Transverse colon (tissue), 3 donors: ENCODE measurements around the gene DYNC1LI2.

ENCODE experiments used
- CTCF ChIP-seq, 5 experiments: fragments of 200-600 bp in 3 of 5; fragments of 450-650 bp in 2 of 5; sonication (generic) in 3 of 5; IDR thresholded peaks; 1 replicate in 2 of 5; 2 replicates in 3 of 5; pipeline ENCODE4 v1.5.1; 2016 to 2017; ENCODE audit warnings: antibody characterized with exemption in 5 of 5, inconsistent platforms in 3 of 5, mild to moderate bottlenecking in 2 of 5, moderate library complexity in 1 of 5
- POLR2A ChIP-seq: fragments of 450-650 bp; IDR thresholded peaks from one replicate; pipeline ENCODE4 v1.6.1; 2016; ENCODE audit warnings: antibody characterized with exemption, mild to moderate bottlenecking, moderate library complexity

GRCh38 chr16:66682271-66682670, 69.1 kb downstream of the DYNC1LI2 start:
- TF ChIP-seq CTCF (IDR thresholded peaks at IDR 0.05) = no peak
- no peak for TF ChIP-seq POLR2A
